ENCODE results near the gene SH2D4B. TPM values are rescaled to one million over a fixed set of nuclear protein-coding genes. Genes with fewer than 3 reads are reported as not detected.

The SH2D4B gene
- total RNA-seq, 1 donor from 2014 or later: not detected

- intact Hi-C loops (cut with micrococcal nuclease): no loop called here
- peak; percentile 39 for DNase-seq
- ATAC-seq: peak; percentile 76
Observed at GRCh38 chr10:80659289-80659688, 121.6 kb downstream of the SH2D4B start.

GRCh38 chr10:80660266-80660665 is 122.6 kb downstream of the SH2D4B start:
- intact Hi-C loops (cut with micrococcal nuclease): no loop called here
- ATAC-seq: no peak
- no peak for DNase-seq

- intact Hi-C loops (cut with micrococcal nuclease): no loop called here
- ATAC-seq: peak; percentile 19
Observed at GRCh38 chr10:80660736-80661135, 123.0 kb downstream of the SH2D4B start.

GRCh38 chr10:80661526-80661925 is 123.8 kb downstream of the SH2D4B start:
- intact Hi-C loops (cut with micrococcal nuclease): no loop called here
- no peak for DNase-seq
- no peak for ATAC-seq

More at GRCh38 chr10:80660736-80661135, 123.0 kb downstream of the SH2D4B start:
- DNase-seq: no peak

- DNase-seq (peak; percentile 87), ATAC-seq (peak; percentile 87)
- intact Hi-C loops (cut with micrococcal nuclease): no loop called here
Observed at GRCh38 chr10:80662429-80663261, 124.9 kb downstream of the SH2D4B start.

- ATAC-seq (peak; percentile 73), DNase-seq (peak; percentile 85)
- intact Hi-C loops (cut with micrococcal nuclease): no loop called here
Observed at GRCh38 chr10:80664071-80664680, 126.5 kb downstream of the SH2D4B start.

GRCh38 chr10:80669485-80669884 is 131.8 kb downstream of the SH2D4B start:
- intact Hi-C loops (cut with micrococcal nuclease): no loop called here
- no peak for DNase-seq

GRCh38 chr10:80670774-80671173 is 133.1 kb downstream of the SH2D4B start:
- no peak for ATAC-seq
- DNase-seq: no peak
- intact Hi-C loops (cut with micrococcal nuclease): no loop called here

More at GRCh38 chr10:80669485-80669884, 131.8 kb downstream of the SH2D4B start:
- no peak for ATAC-seq

GRCh38 chr10:80671847-80672246 is 134.1 kb downstream of the SH2D4B start:
- intact Hi-C loops (cut with micrococcal nuclease): no loop called here
- ATAC-seq: no peak
- no peak for DNase-seq

GRCh38 chr10:80672613-80673012 is 134.9 kb downstream of the SH2D4B start:
- DNase-seq: no peak
- intact Hi-C loops (cut with micrococcal nuclease): no loop called here

GRCh38 chr10:80674809-80675208 is 137.1 kb downstream of the SH2D4B start:
- ATAC-seq (no peak), DNase-seq (no peak)
- intact Hi-C loops (cut with micrococcal nuclease): no loop called here

More at GRCh38 chr10:80672613-80673012, 134.9 kb downstream of the SH2D4B start:
- ATAC-seq: no peak

- no peak for ATAC-seq
- no peak for DNase-seq
- intact Hi-C loops (cut with micrococcal nuclease): no loop called here
Observed at GRCh38 chr10:80681142-80681541, 143.4 kb downstream of the SH2D4B start.

- no peak for ATAC-seq
- no peak for DNase-seq
- intact Hi-C loops (cut with micrococcal nuclease): no loop called here
Observed at GRCh38 chr10:80684259-80684658, 146.6 kb downstream of the SH2D4B start.

- no peak for ATAC-seq
- no peak for DNase-seq
- intact Hi-C loops (cut with micrococcal nuclease): no loop called here
Observed at GRCh38 chr10:80685355-80685754, 147.7 kb downstream of the SH2D4B start.

- ATAC-seq (no peak), DNase-seq (no peak)
- intact Hi-C loops (cut with micrococcal nuclease): no loop called here
Observed at GRCh38 chr10:80686734-80687475, 149.2 kb downstream of the SH2D4B start.

GRCh38 chr10:80687476-80687789 is 149.7 kb downstream of the SH2D4B start:
- ATAC-seq (no peak), DNase-seq (no peak)
- intact Hi-C loops (cut with micrococcal nuclease): no loop called here

- DNase-seq (no peak), ATAC-seq (no peak)
- intact Hi-C loops (cut with micrococcal nuclease): no loop called here
Observed at GRCh38 chr10:80690434-80690833, 152.7 kb downstream of the SH2D4B start.

GRCh38 chr10:80691441-80691840 is 153.7 kb downstream of the SH2D4B start:
- DNase-seq (no peak), ATAC-seq (no peak)
- intact Hi-C loops (cut with micrococcal nuclease): no loop called here

- DNase-seq (no peak), ATAC-seq (no peak)
- intact Hi-C loops (cut with micrococcal nuclease): no loop called here
Observed at GRCh38 chr10:80693565-80693964, 155.9 kb downstream of the SH2D4B start.

- no peak for ATAC-seq
- intact Hi-C loops (cut with micrococcal nuclease): no loop called here
- DNase-seq: no peak
Observed at GRCh38 chr10:80694930-80695329, 157.2 kb downstream of the SH2D4B start.
